Measurements from ENCODE around the gene CLDND1.

CLDND1 gene

DNA sequence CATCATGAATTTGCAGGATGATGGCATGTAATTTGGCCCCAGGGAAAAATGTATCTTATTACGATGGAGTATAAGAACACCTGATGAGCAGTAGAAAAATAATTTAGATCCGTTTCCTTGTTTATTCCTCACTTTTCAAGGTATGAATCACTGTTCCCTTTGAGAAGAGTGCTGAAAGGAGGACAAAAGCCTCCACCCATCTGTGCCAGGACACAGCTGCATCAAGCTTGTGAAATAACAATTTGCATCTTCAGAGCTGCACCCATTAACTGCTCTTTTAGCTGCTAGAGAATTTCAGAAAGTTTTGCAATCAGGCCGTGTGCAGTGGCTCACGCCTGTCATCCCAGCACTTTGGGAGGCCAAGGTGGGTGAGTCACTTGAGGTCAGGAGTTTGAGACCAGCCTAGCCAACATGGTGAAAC is 9.6 kb downstream of the CLDND1 start:
- DNase-seq: no peak

DNA sequence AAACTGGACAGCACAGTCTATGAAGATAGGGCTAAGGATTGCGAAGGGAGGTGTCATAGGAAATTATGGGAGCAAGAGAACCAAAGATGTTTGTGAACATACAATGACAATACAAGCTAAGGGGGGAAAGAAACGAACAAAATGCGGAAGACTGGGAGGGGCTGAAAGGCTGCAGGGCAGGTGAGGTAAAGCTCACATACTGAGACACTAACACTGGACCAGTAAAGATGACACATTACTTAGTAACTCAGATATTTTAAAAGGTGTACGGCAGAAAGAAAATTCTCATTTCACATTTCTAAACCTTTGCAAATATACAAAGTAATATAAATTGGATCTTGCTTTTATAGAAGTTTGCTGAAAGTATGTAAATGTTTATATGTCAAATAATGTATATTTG is 10.1 kb downstream of the CLDND1 start:
- DNase-seq: no peak

DNA sequence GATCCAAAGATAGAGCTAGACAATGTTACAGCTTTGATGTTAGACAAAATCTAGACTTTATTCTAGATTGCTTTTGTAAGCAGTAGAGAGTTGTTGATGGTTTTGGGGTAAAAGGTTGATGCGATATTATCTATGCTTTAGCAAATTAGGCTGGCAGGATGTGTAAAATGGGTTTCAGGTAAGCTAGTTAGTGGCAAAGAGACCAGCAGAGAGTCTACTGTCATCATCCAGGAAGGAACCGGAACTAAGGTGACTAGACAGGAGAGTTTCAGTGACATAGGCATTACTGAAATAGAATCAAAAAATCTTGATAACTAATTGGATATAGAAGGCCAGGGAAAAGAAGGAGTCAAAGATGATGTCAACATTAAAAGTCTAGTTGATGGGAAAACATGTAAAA is 14.1 kb downstream of the CLDND1 start:
- DNase-seq: no peak

DNA sequence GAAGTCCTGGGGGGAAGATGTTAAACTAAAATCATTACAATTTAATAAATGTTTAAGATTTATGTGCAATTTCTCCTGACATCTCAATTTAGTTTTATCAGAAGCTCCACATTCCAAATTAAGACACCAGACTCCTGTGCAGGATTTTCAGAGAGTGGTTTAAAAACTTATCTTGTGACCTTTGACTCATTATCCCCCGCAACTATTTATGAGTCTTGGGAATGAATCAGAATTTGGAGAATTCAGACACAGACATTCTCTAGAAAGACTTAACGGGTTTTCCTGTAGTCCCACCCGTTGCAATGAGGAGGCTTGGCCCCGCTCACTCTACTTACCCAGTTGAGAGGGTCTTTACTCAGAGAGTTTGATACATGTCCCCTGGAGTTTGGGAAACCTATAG is 18.2 kb downstream of the CLDND1 start:
- no peak for DNase-seq

DNA sequence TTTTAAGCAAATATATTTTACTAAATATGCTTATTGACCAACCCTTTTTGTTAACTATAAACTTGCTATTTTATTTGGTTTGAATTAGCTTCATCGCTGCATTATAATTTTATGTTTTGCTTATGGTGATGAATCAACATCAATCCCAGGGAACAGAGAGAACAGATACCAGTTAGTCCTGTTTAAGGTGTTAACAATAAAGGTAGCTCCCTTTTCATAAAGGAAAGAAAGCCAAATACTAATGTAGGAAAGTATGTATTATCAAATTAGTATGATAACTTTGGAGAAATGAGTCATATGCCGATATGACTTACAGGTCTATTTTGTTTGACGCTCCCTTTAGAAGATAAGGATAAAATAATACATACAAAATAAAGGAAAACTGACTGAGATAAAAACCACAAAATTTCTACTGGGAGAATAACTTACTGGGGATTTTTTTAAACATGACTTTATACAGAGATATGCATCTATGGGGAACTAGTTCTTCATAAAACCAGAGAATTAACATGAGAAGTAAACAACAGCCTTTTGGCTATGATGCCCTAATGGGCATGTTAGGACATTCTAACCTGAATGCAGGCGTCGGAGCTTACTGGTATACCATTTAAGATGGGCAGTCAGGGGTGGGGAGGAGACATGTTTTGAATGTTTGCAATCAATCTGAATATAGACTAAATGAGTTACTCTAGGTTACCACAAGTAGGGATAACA is 20.7 kb downstream of the CLDND1 start:
- DNase-seq: no peak

DNA sequence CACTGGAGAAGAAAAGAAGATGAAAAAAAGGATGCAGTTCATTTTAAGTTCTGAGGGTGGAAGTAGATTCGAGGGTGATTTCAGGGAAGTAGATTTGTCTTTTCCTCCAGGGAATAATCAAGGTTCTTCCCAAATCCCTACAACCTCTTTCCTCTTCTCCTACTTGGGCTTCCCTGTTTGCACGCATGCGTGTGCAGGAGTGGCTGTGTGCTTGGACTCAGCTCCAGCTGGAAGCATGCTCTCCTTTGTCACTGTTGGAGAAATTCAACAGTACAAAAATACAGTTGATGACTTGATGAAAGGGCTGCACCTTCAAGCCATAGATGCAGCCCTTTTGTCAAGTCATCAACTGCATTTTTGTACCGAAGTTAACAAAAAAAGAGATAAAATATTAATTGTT is 21.4 kb downstream of the CLDND1 start:
- DNase-seq: no peak

DNA sequence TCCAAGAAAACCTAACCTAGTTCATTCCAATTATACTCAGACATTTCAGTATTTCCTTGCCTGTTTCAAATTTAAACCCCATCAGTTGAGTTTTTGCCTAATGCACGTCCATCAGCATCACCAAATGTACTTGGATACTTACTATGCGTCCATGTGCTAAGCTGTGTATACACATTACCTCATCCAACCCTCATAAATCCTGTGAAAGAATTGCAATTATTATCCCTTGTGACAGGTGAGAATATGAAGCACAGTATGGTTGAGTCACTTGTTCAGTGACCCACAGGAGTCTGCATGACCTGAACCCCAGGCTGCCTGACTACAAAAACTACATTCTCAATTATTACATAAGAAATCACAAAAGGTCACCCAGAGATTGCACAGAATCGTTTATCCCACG is 22.7 kb downstream of the CLDND1 start:
- DNase-seq: no peak

DNA sequence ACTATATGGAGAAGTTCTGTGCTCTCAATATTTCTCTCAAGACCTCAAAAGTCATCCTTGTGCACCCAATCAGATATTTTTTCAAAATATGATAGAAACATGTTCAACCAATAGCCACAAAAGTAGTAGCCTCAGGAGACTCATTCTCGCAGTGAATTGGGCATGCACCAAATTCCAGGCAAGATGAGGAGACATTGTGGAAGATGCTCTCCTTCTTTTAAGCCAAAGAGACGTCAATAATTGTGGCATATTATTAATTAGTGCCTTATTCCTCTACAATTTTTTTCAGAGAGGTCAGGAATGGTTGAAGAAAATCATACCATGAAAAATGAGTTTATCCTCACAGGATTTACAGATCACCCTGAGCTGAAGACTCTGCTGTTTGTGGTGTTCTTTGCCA is 25.3 kb downstream of the CLDND1 start, which contains the start of gene OR5K2:
TSS of gene OR5K2 (plus strand) at position 301 of the 400 bp plus-strand sequence. CDS start at position 301, 0 bp downstream.
- no peak for DNase-seq

DNA sequence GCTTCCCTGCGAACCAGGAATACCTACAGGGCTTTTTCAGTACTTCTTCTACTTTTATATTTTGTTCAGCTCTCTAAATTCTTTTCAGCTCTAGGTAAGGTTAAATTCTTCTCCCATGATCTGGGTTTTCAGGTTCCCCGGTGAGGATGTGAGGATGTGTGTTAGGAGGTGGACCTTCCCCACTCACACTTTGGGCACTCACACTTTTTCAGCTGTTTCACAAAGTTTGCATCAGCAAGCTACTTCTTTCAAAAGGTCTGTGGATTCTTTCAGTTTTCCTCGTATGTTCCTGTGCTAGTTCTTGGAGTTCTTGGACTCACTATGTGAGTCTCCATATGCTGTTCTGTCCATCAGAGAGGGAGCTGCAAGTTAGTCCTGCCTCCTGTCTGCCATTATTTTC is 39.1 kb downstream of the CLDND1 start:
- no peak for DNase-seq

DNA sequence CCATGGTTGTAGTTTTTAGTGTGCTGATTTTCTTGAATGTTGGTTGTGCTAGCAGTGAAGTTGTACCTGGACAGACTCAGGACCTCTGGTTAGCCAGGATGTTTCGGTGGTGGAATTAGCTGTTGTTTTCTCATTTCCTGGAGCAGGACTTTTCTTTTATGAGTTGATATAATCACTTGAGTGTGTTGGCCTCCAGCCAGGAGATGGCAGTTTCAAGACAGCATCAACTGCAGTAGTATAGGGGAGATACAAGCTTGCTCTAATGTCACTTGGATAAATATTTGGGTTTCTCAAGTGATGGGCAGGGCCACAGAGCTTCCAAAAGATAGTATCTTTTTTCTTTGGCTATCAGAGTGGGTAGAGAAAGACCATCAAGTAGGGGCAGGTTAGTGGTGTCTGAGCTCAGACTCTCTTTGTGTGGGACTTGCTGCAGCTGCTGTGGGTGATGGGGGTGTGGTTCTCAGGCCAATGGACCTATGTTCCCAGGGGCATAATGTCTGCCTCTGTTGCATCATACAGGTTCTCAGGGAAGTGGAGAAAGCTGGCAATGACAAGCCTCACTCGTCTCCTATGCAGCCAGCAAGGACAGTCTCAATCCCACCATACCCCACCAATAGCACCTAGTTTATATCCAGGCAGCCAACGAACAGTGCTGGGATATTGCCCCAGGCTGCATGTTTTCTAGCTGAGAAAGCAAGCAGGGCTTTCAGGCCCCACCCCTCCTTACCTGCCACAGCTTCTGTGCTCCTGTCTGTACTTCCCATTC is 39.8 kb downstream of the CLDND1 start:
- no peak for DNase-seq
